ENCODE results near the gene UNCX.

The UNCX gene

GRCh38 chr7:1242606-1243289 lies 10.1 kb downstream of the UNCX start:
- in situ Hi-C loops (cut with MboI; ENCODE audit: low sequenced_read_pairs), result no loop called here

- in situ Hi-C loops (cut with MboI; ENCODE audit: low sequenced_read_pairs), result no loop called here
Measured at GRCh38 chr7:1243290-1243963, 10.8 kb downstream of the UNCX start.

GRCh38 chr7:1243964-1244416 lies 11.3 kb downstream of the UNCX start:
- in situ Hi-C loops (cut with MboI; ENCODE audit: low sequenced_read_pairs), result no loop called here

- in situ Hi-C loops (cut with MboI; ENCODE audit: low sequenced_read_pairs), result no loop called here
Measured at GRCh38 chr7:1244700-1245523, 12.2 kb downstream of the UNCX start.

GRCh38 chr7:1245524-1246050 lies 12.9 kb downstream of the UNCX start:
- in situ Hi-C loops (cut with MboI; ENCODE audit: low sequenced_read_pairs), result no loop called here

- in situ Hi-C loops (cut with MboI; ENCODE audit: low sequenced_read_pairs), result no loop called here
Measured at GRCh38 chr7:1246160-1246870, 13.6 kb downstream of the UNCX start.

GRCh38 chr7:1246871-1247526 lies 14.3 kb downstream of the UNCX start:
- in situ Hi-C loops (cut with MboI; ENCODE audit: low sequenced_read_pairs), result no loop called here

- in situ Hi-C loops (cut with MboI; ENCODE audit: low sequenced_read_pairs), result no loop called here
Measured at GRCh38 chr7:1247527-1248041, 14.9 kb downstream of the UNCX start.

GRCh38 chr7:1248143-1248915 lies 15.7 kb downstream of the UNCX start:
- in situ Hi-C loops (cut with MboI; ENCODE audit: low sequenced_read_pairs), result no loop called here

- in situ Hi-C loops (cut with MboI; ENCODE audit: low sequenced_read_pairs), result no loop called here
Measured at GRCh38 chr7:1248916-1249581, 16.4 kb downstream of the UNCX start.

- in situ Hi-C loops (cut with MboI; ENCODE audit: low sequenced_read_pairs), result no loop called here
Measured at GRCh38 chr7:1249731-1250130, 17.1 kb downstream of the UNCX start.

- in situ Hi-C loops (cut with MboI; ENCODE audit: low sequenced_read_pairs), result no loop called here
Measured at GRCh38 chr7:1250901-1251300, 18.2 kb downstream of the UNCX start.

GRCh38 chr7:1251796-1252539 lies 19.3 kb downstream of the UNCX start:
- in situ Hi-C loops (cut with MboI; ENCODE audit: low sequenced_read_pairs), result no loop called here

- in situ Hi-C loops (cut with MboI; ENCODE audit: low sequenced_read_pairs), result no loop called here
Measured at GRCh38 chr7:1252540-1253090, 19.9 kb downstream of the UNCX start.

GRCh38 chr7:1253681-1254181 lies 21.1 kb downstream of the UNCX start:
- in situ Hi-C loops (cut with MboI; ENCODE audit: low sequenced_read_pairs), result no loop called here

GRCh38 chr7:1254281-1255079 lies 21.8 kb downstream of the UNCX start:
- in situ Hi-C loops (cut with MboI; ENCODE audit: low sequenced_read_pairs), result no loop called here
